H1 (cell line): ENCODE measurements around the gene TEX22.

Experiments
- CHD1 ChIP-seq: IDR thresholded peaks from 2 replicates; pipeline ENCODE4 v1.6.1; 2012; ENCODE audit warnings: low read depth, low read length, improper control_type of control experiment
- GABPA ChIP-seq: IDR thresholded peaks from 2 replicates; pipeline ENCODE4 v1.6.1; 2011; ENCODE audit warnings: mild to moderate bottlenecking, low read length, moderate library complexity, borderline replicate concordance; ENCODE audit not compliant: insufficient read depth
- HDAC6 ChIP-seq: IDR thresholded peaks from one replicate; pipeline ENCODE4 v1.7.1; 2012; ENCODE audit warnings: low read depth, mild to moderate bottlenecking, inconsistent platforms, low read length, moderate library complexity
- KDM1A ChIP-seq: fragments of 200-600, 300-600 bp; sonication (generic); IDR thresholded peaks from 2 replicates; pipeline ENCODE4 v1.7.1; 2016; ENCODE audit warnings: mild to moderate bottlenecking, low read length, borderline replicate concordance
- RAD21 ChIP-seq, 2 experiments: IDR thresholded peaks in 1 of 2; conservative IDR thresholded peaks in 1 of 2; 2 replicates each; pipeline ENCODE4 v1.6.1; 2011; ENCODE audit warnings: low read depth in 2 of 2, low read length in 2 of 2, improper control_type of control experiment in 1 of 2, inconsistent platforms in 1 of 2, mild to moderate bottlenecking in 1 of 2, moderate library complexity in 1 of 2
- SIRT6 ChIP-seq: IDR thresholded peaks from one replicate; pipeline ENCODE4 v1.7.1; 2012; ENCODE audit warnings: low read length, inconsistent platforms
- SP1 ChIP-seq: IDR thresholded peaks from 2 replicates; pipeline ENCODE4 v1.6.1; 2011; ENCODE audit warnings: low read depth, low read length
- TAF1 ChIP-seq: IDR thresholded peaks from 2 replicates; pipeline ENCODE4 v1.6.1; 2011; ENCODE audit warnings: mild to moderate bottlenecking, low read depth, low read length
- TAF7 ChIP-seq: optimal IDR thresholded peaks from 2 replicates; pipeline ENCODE3; 2011; ENCODE audit warnings: low read depth, mild to moderate bottlenecking, inconsistent platforms, low read length, moderate library complexity, borderline replicate concordance
- TBP ChIP-seq: IDR thresholded peaks from 2 replicates; pipeline ENCODE4 v1.6.1; 2011; ENCODE audit warnings: low read depth, low read length, improper control_type of control experiment
- TF ChIP-seq, protein P1 (sequence below): IDR thresholded peaks from 2 replicates; pipeline ENCODE4 v1.6.1; 2011; ENCODE audit warnings: low read length, improper control_type of control experiment
- TF ChIP-seq, protein P2 (sequence below), 3 experiments: IDR thresholded peaks; 1 replicate in 2 of 3; 2 replicates in 1 of 3; pipeline versions ENCODE4 v1.5.1 to v1.6.1; 2011; ENCODE audit warnings: low read length in 3 of 3, mild to moderate bottlenecking in 3 of 3, inconsistent platforms in 2 of 3, low read depth in 1 of 3, moderate library complexity in 1 of 3; ENCODE audit not compliant: insufficient read depth in 1 of 3; ENCODE audit errors: control extremely low read depth in 1 of 3
- TF ChIP-seq, protein P3 (sequence below): IDR thresholded peaks from 2 replicates; pipeline ENCODE4 v1.6.1; 2012; ENCODE audit warnings: inconsistent platforms
- TF ChIP-seq, protein P4 (sequence below): IDR thresholded peaks from 2 replicates; pipeline ENCODE4 v1.6.1; 2011; ENCODE audit warnings: low read depth, mild to moderate bottlenecking, low read length; ENCODE audit not compliant: insufficient read depth

DNA sequence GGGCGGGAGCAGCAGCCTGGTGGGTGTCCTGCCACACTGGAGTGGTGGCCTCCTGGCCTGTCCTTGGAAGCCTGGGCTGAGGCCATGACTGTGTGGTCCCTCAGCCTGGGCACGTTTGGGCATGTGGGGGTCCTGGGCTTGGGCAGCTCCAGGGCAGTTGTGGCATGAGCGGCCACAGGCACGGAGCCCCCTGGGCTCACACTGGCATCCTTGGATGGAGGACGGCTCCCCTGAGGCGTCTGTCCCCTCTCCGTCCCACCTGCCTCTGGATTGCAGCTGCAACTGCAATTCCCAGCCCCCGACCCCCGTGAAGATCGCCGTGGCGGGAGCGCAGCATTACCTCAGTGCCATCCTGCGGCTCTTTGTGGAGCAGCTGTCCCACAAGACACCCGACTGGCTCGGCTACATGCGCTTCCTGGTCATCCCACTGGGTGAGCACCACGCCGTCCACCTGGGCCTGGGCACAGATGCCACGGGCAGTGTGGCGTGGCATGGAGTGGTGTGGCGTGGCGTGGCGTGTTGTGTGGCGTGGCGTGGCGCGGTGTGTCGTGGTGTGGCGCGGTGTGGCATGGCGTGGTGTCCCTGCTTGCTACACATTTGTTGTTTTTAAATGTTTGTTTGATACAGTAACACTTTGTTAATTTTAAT, 15.1 kb upstream of the TEX22 start:
- TF ChIP-seq SIRT6 (no peak), SP1 (no peak), TBP (no peak), CHD1 (no peak), HDAC6 (no peak), RAD21 (IDR thresholded peaks at IDR 0.05 in 1 of 2, conservative IDR thresholded peaks at IDR 0.05 in 1 of 2; ENCODE audit: low read depth in 2 of 2, low read length in 2 of 2) (no peak), GABPA (no peak), TAF1 (no peak), KDM1A (no peak), TAF7 (no peak)
- TF ChIP-seq, protein P1, sequence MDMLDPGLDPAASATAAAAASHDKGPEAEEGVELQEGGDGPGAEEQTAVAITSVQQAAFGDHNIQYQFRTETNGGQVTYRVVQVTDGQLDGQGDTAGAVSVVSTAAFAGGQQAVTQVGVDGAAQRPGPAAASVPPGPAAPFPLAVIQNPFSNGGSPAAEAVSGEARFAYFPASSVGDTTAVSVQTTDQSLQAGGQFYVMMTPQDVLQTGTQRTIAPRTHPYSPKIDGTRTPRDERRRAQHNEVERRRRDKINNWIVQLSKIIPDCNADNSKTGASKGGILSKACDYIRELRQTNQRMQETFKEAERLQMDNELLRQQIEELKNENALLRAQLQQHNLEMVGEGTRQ: no peak
- TF ChIP-seq, protein P2, sequence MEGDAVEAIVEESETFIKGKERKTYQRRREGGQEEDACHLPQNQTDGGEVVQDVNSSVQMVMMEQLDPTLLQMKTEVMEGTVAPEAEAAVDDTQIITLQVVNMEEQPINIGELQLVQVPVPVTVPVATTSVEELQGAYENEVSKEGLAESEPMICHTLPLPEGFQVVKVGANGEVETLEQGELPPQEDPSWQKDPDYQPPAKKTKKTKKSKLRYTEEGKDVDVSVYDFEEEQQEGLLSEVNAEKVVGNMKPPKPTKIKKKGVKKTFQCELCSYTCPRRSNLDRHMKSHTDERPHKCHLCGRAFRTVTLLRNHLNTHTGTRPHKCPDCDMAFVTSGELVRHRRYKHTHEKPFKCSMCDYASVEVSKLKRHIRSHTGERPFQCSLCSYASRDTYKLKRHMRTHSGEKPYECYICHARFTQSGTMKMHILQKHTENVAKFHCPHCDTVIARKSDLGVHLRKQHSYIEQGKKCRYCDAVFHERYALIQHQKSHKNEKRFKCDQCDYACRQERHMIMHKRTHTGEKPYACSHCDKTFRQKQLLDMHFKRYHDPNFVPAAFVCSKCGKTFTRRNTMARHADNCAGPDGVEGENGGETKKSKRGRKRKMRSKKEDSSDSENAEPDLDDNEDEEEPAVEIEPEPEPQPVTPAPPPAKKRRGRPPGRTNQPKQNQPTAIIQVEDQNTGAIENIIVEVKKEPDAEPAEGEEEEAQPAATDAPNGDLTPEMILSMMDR (IDR thresholded peaks at IDR 0.05; ENCODE audit: control extremely low read depth in 1 of 3, insufficient read depth in 1 of 3, low read depth in 1 of 3, low read length in 3 of 3): no peak
- TF ChIP-seq, protein P3, sequence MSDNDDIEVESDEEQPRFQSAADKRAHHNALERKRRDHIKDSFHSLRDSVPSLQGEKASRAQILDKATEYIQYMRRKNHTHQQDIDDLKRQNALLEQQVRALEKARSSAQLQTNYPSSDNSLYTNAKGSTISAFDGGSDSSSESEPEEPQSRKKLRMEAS: no peak
- TF ChIP-seq, protein P4, sequence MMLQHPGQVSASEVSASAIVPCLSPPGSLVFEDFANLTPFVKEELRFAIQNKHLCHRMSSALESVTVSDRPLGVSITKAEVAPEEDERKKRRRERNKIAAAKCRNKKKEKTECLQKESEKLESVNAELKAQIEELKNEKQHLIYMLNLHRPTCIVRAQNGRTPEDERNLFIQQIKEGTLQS: no peak
